ENCODE results near the gene TREML2.
"Not testable (repeated sequence)": the region's sequence is repeated elsewhere in the genome, so short reads cannot be mapped to it uniquely, and the experiment has no call there.

TREML2 gene, protein sequence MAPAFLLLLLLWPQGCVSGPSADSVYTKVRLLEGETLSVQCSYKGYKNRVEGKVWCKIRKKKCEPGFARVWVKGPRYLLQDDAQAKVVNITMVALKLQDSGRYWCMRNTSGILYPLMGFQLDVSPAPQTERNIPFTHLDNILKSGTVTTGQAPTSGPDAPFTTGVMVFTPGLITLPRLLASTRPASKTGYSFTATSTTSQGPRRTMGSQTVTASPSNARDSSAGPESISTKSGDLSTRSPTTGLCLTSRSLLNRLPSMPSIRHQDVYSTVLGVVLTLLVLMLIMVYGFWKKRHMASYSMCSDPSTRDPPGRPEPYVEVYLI

DNA sequence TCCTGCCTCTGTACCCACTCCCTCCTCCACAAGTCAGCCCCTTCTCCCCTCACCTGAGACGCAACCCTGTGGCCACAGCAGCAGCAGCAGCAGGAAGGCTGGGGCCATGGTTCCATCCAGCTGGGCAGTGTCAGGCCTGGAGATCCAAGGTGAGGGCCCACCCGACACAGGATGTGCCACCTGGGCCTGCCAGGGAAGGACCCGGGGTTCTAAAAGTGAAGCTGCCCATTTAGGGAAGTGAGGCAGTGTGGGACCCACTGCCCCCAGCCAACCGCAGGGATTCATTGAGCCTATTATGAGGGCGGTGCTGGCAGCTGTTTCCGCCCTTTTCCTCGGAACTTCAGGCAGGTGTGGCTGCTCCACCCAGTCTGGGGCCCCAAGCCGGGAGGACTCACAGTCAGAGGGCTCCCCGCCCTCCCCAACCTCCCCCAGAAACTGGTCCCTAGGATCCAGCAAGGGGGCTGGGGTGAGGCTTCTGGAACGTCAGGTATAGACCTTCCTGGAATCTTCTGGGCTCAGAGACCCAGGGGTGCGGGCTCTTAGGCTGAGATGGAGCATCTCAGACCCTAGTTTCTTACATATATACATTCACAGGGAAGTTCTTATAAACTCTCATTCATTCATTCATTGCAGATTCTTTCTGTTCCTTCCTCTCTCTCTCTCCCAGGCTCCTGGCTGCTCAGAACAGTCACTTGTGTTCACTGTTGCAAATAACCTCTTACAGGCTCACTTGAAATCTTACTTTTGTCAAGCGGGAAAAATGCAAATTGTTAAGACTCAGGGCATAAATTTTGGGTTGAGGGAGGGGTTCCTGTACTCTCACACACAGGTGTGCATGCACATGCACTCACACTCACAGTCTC, at the start of gene TREML2:
TREML2 (minus strand) TSS at position 249 of the 863 bp plus-strand sequence; CDS start at position 108, 141 bp downstream.
- no peak for DNase-seq

DNA sequence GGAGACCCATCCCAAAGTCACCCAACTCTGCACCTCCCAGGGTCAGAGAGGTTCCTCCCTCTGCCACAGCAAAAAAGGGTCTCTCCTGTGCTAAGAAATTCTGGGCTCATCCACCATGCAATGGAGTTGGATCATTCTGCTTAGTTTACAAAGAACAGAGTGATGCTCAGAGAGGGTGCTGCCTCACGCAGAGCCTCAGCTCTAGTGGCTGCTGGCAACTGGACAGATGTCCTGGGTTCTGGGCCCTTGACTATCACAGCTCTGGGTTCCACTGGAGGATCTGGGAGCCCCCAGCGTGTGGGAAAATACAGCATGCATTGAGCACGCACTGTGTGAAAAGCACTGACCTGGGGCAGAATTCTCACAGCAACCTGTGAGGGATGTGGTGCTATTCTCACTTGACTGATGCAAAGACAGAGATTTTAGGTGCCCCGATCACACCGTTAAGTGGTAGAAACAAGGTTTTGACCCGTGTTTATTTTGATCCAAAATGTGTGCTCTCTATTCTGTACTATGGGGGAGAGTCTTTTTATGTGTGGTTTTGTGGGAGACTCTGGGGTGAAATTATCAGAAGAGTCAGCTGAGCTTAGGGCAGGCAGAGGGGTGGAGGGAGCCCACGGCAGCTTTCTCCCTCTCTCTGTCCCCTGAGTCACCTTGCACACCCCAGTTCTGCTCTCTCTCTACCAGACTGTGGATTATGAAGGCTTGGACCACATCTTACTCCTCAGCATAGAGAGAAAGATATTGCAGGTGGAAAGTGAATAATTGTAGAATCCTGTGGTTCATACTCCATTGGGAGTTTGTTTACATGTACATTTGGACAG, 47.1 kb upstream of the TREML2 start:
- no peak for DNase-seq

DNA sequence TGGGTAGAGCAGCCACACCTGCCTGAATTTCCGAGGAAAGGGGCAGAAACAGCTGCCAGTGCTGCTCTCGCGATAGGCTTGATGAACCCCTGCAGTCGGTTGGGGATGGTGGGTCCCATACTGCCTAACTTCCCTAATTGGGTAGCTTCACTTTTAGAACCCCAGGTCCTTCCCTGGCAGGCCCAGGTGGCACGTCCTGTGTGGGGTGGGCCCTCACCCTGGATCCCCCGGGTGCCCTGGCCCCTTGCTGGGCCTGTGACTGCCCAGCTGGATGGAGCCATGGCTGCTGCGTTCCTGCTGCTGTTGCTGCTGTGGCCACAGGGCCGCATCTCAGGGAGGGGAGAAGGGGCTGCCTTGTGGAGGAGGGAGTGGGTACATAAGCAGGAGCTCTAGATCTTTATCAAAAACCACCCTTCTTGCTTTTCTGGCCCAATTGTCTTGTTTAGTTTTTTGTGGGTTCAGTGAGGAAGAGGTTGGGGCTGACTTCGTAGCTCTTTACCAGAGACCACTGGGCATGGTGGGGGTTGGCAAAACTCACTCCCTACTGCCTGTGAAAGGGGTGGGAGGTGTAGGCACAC, 46.4 kb upstream of the TREML2 start:
- DNase-seq, result no peak

DNA sequence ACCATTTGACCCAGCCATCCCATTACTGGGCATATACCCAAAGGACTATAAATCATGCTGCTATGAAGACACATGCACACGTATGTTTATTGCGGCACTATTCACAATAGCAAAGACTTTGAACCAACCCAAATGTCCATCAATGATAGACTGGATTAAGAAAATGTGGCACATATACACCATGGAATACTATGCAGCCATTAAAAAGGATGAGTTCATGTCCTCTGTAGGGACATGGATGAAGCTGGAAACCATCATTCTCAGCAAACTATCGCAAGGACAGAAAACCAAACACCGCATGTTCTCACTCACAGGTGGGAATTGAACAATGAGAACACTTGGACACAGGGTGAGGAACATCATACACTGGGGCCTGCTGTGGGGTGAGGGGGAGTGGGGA, 45.6 kb upstream of the TREML2 start:
- DNase-seq, result not testable (repeated sequence)

DNA sequence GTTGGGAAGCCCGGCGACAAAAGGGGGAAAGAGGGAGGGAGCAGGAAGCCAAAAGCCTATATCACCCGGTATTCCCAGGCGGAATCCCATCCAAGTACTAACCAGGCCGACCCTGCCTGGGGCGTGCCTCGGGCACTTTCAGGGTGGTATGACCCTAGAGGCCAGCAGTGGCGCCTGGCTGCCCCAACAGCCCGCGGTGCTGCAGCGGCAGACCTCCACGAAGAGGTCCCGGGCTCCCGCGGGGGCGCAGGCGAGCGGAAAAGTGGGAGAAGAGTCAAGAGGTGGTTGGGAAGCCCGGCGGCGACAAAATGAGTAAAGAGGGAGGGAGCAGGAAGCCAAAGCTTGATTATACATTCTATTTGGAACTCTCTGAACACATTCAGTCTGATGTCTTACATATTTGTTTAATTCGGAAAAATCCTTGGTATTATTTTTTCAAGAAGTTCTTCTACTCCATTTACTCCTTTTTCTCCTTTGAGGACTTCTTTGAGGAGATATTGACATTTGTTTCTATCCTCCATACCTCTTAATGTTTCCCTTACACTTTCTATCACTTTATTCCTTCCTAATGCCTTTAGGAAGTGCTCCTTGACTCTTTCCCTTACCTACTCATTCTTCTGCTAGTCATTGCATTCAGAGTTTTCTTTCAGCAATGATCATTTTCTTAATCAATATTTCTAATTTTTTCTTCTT, 38.7 kb upstream of the TREML2 start:
- no peak for DNase-seq

DNA sequence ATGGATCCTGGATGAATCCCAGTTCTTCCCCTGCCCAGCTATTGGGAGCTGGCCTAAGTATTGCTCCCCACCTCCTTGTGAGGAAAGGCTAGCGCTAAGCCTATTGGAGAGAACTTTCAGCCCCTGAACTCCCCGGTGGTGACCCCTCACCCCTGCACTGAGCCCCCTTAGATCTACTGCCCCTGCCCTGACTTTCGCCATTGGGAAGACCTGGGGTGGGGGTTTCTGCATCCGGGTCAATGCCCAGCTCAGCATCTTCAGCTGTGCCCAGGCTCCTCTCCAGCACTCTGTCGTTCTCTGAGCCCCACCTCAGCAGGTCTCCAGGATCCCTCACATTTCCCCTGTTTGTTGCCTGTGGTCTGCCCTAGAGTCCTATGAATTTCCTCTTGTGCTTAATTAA, 36.2 kb upstream of the TREML2 start:
- no peak for DNase-seq

DNA sequence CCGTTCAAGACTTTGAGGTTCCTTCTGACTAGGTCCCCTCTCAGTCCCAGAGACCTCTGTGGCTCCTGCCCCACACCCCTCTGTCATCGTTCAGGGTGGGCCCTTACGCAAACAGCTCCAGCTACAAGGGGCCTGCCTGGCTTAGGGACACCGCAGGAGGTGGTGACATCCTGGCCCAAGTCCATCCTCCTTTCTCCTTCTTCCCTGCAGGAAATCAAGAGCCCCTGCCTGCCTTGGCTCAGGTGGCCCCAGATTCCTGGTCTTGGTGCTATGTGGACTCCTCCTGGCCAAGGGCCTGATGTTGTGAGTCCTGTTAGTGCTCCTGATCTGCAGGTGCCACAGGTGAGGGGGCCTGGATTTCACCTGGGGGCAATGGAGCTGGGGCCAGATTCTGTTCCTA, 35.3 kb upstream of the TREML2 start:
- DNase-seq, result no peak

DNA sequence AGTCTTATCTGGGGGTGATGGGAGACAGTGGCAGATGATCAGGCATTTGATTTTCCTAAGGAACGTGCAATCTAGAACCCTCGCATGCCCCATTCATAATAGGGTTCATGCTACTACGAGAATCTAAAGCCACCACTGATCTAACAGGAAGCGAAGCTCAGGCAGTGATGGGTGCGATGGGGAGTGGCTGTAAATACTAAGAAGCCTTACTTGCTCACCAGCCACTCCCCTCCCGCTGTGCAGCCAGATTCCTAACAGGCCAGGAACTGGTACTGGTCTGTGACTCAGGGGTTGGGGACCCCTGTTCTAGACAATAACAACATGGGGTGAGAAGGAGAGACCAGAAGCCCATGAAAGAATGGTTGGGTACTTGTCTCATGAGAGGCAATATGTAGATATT, 31.7 kb upstream of the TREML2 start:
- DNase-seq, result no peak

DNA sequence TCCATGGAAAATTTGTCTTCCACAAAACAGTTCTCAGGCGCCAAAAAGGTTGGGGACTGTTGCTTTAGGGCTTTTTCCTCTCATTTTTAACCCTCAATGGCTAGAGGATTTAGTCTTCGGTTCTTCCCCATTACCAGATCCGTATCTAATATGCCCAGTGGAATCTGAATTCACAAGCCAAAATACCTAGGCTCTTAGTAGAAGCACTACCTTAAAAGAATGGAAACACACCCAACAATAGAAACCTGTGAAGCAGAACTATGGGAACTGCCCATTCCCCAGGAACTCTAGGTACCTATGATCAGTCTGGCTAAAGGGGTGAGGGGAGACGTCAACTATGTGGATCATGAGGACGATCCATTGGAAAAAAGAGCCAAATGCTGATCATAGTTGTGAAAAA, 30.3 kb upstream of the TREML2 start:
- no peak for DNase-seq

DNA sequence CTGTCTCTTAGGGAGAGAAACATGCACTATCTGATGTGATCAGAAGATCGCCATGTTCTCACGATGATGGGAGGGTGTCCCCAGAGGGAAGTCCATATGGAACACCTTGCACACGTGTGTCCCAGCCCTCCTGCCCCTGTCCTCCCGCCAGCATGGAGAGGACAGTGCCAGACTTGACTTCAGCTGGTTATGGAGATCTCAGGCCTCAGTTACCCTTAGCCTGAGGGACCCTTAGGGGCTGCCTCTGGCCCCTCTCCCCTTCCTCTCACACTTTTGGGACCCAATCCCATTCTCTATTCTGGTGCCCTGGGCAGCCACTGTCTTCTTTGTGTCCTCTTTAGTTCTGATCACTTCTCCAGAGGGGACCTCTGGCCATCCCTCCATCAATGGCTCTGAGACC, 28.8 kb upstream of the TREML2 start:
- DNase-seq, result no peak

DNA sequence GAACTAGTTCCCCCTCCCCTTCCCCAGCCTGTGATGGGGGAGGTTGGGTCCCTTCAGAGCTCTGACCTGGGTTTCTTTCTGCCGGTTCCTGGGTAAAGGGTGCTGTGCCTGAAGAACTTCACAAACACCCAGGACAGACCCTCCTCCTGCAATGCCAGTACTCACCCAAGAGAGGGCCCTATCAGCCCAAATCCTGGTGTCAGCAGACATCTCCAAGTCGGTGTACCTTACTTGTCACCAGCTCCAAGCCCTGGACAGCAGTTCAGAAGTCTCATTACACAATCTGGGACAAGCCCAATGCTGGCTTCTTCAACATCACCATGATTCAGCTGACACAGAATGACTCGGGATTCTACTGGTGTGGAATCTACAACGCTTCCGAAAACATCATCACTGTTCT, 27.7 kb upstream of the TREML2 start:
- no peak for DNase-seq

DNA sequence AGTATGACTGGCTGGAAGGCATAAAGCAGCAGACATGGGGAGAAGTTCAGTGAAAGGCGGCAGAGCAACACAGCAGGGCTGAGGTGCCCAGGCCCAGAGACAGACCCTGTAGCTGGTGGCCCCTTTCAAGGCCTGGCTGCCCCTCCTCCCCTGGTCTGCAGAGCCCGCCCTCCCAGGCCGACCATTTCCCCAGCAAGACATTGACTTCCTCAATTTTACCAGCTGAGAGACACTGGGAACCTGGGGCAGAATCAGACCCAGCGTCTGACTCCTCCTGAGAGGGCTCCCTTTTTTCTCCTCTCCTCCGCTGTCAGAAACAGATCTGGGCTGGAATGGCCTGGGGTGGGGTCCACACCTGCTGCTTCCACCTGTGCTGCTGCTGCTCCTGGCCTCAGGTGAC, 27.1 kb upstream of the TREML2 start, which contains the start of gene TREML4:
TREML4 (plus strand) TSS at position 254 of the 400 bp plus-strand sequence; CDS start at position 333, 79 bp downstream.
- DNase-seq, result no peak

DNA sequence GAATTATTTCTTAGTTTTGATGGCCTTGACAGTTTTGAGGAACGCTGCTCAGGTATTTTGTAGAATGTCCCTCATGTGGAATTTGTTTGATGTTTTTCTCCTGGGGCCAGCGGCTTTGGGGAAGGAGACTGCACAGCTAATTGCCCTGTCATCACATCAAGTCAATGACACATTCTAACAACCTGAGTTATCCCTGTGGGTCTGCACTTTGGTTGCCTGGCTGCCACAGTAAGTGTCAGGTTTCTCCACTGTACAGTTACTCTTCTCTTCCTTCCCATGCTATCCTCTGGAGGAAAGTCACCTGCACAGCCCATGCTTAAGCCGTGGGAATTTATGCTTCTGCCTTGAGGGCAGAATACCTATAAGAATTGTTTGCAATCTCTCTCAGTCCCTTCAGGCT, 25.8 kb upstream of the TREML2 start:
- no peak for DNase-seq

DNA sequence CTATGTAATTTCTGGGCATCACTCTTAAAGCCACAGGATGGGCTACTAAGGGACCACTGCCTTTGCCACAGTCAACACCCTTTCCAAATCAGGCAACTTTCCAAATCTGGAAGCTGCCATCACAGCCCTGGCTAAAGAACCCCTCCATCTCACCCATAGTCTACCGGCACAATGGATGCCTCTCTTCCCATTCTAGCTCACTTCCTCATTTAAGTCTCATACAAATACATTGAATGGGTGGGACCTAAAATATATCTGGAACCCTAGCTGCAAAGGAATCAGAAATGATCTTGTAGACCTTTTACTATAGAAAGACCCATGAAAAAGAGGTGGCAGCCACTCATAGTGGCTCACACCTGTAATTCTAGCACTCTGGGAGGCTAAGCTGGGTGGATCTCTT, 23.9 kb upstream of the TREML2 start:
- no peak for DNase-seq

DNA sequence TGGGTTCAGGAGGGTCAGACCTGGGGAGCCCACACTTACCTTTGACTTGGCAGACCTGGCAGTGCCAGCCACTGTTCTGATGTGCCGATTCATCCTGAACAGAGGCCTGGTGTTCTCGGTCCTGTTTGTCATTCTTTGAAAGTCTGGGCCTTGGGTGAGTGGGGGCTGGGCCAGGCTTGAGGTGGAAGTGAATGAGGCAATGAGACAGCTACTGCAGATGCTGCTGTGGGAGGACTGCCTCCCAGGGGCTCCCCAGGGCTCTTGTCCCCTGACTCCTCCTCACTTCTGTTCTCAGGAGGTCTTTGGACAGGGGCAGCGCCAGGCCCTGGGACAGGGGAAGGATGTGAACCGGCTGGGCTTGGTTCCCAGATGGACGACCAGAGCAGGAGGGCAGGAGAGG, 21.6 kb upstream of the TREML2 start:
- DNase-seq, result no peak

DNA sequence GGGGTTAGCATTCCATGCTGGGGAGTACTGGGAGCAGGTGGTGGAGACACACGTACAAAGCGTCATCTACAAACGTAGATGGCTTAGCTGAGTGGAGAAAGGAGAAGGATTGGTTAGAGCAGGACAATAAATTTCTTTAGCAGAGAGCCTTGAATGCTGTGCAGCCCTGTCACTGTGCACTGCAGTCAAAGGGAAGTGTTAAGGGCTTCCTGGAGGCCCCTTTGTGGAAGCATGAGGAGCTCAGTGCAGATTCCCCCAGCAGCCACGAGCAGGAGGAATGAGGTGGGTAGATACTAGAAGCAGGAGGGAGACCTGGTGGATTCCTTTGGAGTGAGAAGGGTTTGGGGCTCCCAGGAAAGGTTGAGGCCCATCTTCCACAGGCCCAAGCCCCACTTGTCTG, 21.1 kb upstream of the TREML2 start:
- no peak for DNase-seq

DNA sequence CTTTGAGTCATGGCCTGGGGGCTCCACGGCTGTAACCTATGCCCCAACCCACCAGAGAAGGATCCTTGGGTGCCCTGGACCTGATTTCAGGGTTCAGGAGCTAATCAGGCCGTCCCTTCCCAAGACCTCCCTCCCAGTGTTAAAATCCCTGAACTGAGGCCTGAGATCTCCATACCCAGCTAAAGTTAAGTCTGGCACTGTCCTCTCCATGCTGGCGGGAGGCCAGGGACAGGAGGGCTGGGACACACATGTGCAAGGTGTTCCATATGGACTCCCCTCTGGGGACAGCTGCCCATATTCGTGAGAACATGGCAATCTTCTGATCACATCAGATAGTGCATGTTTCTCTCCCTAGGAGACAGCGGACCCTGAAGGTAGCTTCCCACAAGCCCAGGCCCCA, 15.7 kb upstream of the TREML2 start:
- DNase-seq, result no peak

DNA sequence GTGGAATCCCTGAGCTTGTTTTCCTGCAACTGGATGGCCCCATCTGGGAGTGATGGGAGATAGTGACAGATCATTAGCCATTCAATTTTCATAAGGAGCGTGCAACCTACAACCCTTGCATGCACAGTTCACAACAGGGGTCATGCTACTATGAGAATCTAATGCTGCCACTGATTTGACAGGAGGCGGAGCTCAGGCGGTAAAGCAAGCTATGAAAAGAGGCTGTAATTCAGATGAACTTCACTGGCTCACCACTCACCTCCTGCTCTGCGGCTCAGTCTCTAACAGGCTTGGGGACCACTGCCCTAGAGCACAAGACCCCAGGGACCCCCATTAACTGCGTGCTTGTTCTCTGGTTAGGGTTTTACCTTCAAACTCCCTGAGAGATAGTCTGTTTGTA, 14.8 kb upstream of the TREML2 start:
- no peak for DNase-seq

DNA sequence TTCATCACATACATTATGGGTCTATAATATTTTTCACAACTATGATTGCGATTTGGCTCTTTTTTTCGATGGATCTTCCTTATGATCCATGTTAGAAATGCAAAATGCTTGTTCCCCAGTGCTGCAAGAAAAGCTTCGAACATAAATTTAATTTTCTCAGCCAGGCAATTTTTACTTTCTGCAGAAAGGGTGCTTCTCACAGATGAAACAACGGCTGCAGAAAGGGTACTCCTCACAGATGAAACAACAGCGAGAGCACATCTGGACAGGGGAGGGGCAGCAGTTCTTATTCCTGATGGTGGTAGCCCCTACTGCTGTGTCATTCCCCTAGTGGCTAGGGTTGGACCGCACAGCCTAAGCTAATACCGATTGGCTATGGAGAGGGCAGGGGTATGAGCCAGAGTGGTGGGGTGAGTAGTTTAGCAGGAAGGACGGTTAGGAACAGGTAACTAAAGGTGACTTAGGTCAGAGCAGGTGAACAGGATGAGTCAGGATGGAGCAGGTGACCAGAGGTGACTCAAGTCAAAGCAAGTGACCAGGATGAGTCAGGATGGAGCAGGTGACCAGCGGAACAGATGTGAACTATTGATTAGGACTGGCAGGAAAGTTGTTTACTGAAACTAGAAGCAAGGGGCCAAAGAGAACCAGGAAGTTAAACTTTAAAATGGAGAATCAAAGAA, 13.8 kb upstream of the TREML2 start:
- no peak for DNase-seq

DNA sequence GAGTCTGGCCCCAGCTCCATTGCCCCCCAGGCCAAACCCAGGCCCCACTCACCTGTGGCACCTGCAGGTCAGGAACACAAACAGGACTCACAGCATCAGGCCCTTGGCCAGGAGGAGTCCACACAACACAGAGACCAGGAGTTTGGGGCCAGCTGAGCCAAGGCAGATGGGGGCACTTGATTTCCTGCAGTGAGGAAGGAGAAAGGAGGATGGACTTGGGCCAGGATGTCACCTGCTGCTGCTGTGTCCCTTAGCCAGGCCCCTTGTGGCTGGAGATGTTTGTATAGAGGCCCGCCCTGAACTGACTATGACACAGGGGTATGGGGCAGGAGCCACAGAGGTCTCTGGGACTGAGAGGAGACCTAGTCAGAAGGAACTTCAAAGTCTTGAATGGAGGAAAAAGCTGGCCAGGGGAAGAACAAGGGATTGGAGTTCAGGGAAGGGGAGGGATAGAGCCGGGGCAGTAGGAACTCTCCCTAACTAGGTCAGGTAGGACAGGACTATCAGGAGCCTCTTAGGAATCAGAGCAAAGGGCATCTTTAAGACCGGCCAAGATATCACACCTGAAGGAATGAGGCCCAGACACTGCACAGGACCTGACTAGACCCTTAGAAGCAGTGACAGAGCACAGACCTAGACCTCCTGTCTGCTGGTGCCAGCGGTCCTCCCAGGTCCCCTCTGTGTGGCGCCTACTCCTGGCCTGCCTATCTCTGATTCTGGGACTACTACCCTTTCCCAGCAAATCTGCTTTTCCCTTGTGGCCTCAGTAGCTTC, 8.8 kb upstream of the TREML2 start:
- DNase-seq, result no peak
